ENCODE results near the gene KANSL2.
"Not testable (repeated sequence)": the region's sequence is repeated elsewhere in the genome, so short reads cannot be mapped to it uniquely, and the experiment has no call there.

Gene KANSL2, protein sequence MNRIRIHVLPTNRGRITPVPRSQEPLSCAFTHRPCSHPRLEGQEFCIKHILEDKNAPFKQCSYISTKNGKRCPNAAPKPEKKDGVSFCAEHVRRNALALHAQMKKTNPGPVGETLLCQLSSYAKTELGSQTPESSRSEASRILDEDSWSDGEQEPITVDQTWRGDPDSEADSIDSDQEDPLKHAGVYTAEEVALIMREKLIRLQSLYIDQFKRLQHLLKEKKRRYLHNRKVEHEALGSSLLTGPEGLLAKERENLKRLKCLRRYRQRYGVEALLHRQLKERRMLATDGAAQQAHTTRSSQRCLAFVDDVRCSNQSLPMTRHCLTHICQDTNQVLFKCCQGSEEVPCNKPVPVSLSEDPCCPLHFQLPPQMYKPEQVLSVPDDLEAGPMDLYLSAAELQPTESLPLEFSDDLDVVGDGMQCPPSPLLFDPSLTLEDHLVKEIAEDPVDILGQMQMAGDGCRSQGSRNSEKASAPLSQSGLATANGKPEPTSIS

DNA sequence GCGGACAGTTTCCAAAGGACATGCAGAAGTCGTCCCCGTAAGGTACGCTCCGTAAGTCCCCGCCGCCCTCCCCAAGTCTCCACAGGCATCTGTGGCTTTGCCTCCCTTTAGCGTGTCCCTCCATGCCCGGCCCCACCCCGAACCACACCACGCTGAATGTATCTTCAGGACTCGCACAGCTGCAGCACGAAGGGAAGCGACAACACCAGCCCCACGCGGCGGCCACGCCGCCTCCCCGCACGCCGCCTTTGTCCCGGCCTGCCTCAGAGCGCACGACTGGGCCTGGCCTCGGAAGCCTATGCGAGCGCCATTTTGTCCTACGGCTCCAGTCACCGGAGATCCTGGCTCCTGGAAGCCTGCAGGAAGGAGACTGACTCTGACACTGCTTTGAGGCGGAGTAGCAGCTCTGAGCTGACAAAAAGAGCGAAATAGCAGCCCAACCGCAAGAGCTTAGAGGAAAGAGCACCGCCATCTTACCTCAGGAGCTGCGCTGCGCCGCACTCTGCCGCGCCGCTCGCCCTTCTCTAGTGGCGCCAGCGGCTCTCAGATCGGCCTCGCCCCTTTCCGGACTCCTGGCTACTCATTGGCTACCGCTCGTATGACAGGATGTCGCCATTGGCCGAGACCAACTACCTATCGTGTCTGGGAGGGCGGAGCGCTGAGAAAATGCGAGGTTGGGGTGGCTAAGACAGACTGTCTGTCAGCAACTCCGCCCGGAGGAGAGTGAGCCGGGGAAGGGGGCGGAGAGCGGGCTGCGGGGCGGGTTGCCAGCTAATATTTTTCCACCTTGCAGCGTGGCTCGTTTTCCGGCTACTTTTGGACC lies at the start of gene KANSL2:
Gene KANSL2, minus strand, starts transcription at position 529 of the 823 bp plus-strand sequence. CDS start 606 bp downstream, outside the sequence.
- peak; percentile 94 for DNase-seq

DNA sequence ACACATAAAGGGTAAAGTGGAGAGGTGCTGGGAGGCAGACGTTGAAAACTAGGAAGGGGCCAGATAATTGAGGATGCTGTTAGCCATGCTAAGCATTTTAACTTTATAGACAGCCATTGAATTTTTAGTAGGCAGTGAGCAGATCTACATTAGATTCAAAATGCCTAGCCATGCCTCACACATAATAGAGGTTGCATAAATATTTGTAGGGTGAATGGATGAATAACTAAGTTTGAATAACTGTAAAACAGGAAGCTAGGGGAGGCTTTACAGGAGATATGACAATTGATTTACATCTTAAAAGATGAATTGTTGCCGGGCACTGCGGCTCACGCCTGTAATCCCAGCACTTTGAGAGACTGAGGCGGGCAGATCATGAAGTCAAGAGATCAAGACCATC lies 46.8 kb upstream of the KANSL2 start:
- DNase-seq, result no peak

DNA sequence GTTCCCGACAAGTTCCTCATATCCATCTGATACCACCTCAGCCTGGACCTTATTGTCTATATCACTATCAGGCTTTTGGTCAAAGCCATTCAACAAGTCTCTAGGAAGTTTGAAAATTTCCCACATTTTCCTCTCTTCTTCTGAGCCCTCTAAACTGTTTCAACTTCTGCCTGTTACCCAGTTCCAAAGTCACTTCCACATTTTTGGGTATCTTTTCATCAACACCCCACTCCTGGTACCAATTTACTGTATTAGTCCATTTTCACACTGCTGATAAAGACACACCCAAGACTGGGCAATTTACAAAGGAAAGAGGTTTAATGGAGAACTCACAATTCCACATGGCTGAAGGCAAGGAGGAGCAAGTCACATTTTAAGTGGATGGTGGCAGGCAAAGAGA lies 38.7 kb upstream of the KANSL2 start:
- not testable (repeated sequence) for DNase-seq

DNA sequence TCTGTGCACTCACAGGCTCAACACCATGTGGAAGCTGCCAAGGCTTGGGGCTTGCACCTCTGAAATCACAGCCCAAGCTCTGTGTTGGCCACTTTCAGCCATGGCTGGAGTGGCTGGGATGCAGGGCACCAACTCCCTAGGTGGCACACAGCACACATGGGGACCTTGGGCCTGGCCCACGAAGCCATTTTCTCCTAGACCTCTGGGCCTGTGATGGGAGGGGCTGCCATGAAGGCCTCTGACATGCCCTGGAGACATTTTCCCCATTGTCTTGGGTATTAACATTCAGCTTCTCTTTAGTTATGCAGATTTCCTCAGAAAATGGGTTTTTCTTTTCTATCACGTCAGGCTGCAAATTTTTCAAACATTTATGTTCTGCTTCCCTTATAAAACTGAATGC lies 38.1 kb upstream of the KANSL2 start:
- not testable (repeated sequence) for DNase-seq

DNA sequence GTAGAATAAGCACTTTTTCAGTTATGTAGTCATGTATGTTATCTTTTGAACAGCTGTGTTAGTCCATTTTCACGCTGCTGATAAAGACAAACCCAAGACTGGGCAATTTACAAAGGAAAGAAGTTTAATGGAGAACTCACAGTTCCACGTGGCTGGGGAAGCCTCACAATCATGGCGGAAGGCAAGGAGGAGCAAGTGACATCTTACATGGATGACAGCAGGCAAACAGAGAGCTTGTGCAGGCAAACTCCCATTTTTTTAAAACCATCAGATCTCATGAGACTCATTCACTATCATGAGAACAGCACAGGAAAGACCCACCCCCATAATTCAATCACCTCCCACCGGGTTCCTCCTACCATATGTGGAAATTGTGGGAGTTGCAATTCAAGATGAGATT lies 37.0 kb upstream of the KANSL2 start:
- DNase-seq, result not testable (repeated sequence)

DNA sequence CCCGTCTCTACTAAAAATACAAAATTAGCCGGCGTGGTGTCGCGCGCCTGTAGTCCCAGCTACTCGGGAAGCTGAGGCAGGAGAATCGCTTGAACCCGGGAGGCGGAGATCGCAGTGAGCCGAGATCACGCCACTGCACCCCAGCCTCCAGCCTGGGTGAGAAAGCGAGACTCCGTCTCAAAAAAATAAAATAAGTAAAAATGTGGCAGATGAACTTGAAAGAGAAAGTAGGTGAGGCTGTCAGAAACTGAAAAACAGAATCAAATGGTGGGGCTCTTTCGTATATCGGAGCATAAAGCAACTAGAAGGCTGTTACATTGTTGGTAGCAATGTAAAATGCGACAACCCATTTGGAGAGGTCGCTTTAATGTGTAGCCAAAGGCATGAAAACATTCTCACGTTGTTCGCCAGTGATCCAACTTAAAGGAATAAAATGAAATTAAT lies 35.2 kb upstream of the KANSL2 start:
- DNase-seq, result no peak

DNA sequence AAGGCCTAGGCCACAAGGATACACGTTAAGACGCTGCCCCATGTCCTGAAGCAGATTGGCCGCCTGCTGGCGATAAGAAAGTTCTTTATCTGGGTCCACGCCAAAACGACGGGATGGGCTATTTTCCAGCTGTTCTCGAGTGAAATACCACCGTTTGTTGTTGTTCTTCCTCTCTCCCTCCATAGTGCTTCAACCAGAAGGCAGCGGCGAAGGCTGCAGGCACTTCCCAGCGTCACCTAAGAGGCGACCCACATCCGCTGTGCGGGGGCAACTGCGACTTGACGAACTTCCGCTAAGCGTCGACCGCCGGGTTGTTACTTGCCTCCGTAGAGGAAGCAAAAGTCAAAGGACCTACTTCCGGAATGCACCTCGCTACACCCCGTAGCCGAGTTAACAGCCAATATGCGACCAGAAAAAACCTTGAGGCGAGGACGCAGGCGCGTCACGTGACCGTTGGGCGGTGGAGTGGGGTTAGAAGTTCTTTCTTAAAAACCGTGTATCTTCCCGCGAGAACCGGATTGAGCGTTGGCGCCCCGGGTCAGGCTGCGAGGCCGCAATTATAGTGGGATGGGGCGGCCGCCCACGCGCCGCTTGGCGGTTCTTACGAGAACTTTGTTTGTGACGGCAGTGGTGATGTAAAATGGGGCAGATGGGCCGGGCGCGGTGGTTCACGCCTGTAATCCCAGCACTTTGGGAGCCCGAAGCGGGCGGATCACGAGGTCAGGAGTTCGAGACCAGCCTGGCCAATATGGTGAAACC lies 34.6 kb upstream of the KANSL2 start, which contains the start of gene CCNT1:
Gene CCNT1, minus strand, starts transcription at position 215 of the 759 bp plus-strand sequence. Its CDS starts 32 bp downstream, at position 183.
- peak; percentile 98 for DNase-seq

DNA sequence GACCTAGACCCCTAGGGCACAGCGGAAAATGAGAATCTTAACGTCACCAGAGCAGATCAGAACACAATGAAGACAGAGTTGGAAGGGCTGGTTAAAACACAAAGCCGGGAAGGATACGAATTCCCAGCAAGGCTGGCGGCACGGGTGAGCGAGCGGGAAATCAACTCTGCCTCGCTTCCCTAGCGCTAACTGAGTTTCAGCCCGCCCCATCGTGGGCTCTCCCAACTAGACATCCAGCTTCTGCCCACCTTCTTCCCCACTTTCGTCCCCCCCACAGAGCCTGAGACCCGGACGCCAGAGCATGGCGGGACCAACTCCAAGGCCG lies 34.1 kb upstream of the KANSL2 start:
- no peak for DNase-seq

DNA sequence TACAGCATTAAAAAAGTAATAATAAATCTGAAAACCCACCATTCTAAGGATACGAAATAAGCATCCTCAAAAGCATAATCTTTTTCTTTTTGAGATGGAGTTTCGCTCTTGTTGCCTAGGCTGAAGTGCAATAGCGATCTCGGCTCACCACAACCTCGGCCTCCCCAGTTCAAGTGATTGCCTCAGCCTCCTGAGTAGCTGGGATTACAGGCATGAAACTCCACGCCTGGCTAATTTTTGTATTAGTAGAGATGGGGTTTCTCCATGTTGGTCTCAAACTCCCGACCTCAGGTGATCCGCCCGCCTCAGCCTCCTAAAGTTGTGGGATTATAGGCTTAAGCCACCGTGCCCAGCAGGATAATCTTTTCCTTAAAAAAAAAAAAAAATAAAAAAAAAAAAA lies 30.2 kb upstream of the KANSL2 start:
- no peak for DNase-seq

DNA sequence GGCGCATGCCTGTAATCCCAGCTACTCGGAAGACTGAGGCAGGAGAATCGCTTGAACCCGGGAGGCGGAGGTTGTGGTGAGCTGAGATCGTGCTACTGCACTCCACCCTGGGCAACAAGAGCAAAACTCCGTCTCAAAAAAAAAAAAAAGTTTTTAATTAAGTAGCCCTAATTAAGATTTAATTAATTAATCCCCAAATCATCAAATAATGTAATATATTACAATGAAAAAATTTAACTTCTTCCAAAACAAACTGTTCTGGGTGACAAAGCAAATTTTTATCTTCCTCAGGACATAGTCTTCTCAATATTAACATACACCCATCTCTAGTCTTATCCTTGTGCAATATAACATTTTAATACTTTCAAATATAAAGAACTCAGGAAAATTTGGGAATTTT lies 16.8 kb upstream of the KANSL2 start:
- not testable (repeated sequence) for DNase-seq

DNA sequence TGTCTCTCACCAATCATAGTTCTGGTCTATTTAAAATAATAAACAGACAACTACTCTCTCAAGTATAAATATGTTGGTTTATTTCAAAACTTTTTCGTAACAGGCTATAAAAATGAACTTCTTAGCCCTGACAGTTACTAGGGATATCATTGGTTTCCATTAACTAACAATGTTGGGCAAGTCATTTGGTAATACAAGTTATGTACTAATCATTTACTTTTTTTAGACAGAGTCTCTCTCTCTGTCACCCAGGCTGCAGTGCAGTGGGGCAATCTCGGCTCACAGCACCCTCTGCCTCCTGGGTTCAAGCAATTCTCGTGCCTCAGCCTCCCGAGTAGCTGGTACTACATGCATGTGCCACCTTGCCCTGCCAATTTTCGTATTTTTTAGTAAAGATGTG lies 14.6 kb upstream of the KANSL2 start:
- no peak for DNase-seq

DNA sequence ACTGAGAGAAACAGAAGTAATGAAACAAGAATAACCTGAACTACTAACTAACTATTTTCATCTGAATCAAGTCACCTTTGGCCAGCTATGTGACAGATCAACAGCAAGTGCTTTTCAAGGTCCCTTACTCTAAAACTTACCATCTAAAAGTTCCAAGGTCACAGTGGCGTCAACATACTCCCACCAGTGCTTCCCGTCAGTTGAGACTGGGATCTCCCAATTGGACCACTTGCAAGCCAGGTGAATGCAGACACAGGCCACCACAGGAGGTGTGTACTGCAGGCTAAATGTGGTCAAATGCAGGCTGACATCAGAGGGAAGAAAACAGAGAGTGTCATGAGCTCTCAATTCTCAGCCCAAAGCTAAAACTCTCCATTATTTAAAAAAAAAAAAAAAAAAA lies 13.8 kb upstream of the KANSL2 start:
- no peak for DNase-seq

DNA sequence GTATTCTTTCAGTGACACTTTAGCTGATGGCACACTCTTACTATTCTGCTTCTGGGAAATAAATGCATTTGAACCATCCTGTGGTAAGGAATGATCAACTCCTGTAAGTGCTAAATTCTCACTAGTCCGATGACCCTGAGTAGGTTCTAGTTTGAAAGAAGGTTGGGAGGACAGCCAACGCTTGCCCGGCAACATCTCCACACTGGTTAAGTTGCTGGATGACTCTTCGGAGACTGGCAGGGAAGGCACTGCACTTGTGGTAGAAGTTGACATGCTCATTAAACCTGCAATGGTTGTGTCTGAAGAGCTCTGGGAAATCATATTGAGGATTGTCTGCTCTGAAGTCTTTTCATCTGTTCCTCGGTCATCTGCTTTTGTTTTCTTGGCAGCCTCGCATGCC lies 12.0 kb upstream of the KANSL2 start:
- DNase-seq, result no peak

DNA sequence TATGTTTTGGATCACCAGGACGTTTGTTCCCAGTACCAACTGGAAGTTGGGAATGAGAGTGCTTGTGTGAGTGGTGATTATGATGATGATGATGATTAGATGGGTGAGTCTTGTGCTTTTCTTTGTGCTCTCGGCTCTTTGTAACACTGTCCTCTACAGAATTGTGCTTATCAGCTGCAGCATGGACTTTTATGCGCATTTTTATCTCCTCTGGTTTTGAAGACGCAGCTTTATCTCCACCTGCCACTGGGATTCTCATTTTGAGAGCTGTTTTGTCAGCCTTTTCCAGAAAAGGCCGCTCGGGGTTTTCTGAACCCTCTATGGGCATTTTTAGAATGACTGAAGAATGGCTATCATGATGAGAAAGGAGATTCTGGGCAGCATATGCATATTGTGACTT lies 11.5 kb upstream of the KANSL2 start:
- no peak for DNase-seq

DNA sequence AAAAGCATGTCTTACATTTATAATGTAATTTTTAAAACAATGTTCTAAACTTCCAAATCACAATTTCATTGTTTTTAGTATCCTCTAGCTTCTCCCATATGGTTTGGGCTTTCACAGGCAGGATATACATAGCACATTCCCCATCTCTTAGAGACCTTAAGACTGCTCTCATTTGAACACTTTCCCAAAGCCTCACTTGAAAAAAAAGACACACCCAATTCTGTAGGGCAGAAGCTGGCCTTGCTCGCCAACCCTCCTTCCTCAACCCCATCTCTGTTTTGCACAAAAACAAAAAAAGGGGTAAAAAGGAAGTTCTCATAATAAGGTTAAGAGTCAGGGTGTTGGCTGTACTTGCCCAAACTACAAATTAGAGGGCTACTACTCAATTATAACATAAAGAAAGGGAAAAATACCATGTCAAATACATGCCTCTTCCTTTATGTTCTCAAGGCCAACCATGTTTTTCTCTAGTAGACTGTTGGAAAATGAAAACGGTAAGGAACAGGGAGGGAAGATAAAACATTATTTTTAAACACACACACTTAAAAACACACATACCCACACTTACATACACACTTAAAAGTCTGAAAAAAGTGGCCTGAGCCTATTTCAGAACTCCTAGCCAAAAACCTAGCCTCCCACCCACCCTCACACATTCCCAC lies 9.9 kb upstream of the KANSL2 start:
- no peak for DNase-seq

DNA sequence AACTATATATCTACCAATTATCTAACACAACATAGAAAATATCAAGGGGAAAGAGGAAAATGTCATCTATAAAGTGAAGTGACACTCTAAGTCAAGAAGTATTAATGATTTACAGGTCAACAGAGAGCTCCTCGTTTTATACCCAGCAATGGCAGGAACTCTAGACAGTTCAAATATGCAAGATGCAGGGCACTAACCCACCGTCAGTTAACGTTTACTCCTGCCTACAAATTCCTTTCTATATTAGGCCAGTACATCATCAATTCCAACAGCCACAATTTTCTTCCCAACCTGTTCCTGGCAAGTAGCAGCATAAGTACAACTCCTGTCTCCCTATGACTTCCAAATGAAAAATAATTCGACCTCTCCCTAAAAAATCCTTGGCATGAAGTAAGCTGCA lies 9.0 kb upstream of the KANSL2 start:
- no peak for DNase-seq

DNA sequence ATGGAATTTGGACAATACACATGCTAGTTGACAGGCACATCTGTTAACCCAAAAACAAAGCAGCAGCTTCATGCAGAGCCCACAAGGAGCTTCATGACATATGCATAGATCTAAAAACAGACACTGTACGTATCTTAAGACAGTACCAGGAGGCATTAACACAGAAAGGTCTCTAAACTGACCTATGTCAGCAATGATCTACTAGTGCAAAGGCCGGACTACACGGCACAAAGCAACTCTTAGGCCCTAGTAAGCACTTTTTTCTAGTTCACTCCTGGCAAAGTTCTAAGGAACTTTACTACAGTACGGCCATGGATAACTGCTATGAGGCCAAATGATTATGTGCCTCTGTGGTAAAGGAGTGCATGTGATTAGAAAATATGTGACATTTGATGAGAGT lies 8.4 kb upstream of the KANSL2 start:
- DNase-seq, result no peak

DNA sequence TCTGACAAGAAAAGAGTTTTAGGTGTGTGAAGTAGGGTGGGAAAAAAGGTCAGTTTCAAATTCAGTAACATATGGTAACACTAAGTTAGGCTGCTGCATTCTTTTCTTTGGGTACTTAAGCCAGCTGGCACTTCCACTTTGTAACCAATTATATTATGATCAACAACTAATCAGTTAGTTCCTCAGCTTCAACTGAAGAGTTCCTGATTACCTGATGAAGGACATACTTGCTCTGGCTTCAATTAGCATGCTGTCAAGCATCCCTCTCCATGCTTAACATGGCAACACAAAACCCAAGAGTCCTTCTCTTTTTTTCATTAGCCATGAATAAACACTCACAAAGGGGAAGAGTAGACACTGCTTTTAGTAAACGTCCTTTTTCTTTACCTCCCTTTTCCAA lies 6.8 kb upstream of the KANSL2 start:
- DNase-seq, result no peak

DNA sequence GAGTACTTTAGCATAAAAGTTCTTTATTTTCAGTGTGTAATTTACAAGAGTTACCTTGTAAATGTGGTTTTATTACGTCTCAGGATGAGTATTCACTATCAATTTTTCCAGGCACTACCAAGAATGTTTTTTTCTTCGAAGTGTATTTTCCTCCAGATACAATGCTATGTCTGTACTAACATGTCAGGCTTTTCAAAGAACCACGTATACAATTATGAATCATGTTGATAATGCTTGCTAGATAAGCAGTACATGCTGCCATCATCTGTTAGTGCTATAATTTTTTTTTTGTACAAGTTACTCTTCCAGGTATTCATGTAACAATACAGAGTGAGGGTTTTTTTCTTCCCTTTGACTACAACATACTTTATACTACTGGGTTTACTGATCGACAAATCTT lies 5.6 kb upstream of the KANSL2 start:
- no peak for DNase-seq

DNA sequence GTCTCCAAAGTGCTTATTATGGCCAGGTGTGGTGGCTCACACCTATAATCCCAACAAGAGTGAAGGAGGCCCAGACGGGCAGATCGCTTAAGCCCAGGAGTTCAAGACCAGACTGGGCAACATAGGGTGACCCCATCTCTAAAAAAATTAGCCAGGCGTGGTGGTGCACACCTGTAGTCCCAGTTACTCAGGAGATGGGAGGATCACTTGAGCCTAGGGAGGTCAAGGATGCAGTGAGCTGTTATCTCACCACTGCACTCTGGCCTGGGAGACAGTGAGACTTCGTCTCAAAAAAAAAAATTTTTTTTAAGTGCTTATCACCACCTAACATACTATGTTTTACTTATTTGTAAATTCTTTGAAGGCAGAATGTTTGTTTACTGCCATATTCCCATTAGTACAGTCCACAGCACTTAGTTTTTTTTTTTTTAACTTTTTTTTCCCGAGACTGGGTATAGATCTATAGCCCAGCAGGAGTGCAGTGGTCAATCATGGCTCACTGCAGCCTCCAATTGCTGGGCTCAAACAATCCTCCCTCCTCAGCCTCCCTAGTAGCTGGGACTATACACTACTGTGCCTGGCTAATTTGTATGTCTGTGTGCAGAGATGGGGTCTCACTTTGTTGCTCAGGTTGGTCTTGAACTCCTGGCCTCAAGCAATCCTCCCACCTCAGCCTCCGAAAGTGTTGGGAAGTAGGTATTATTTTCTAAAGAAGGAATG lies 4.7 kb upstream of the KANSL2 start:
- no peak for DNase-seq

DNA sequence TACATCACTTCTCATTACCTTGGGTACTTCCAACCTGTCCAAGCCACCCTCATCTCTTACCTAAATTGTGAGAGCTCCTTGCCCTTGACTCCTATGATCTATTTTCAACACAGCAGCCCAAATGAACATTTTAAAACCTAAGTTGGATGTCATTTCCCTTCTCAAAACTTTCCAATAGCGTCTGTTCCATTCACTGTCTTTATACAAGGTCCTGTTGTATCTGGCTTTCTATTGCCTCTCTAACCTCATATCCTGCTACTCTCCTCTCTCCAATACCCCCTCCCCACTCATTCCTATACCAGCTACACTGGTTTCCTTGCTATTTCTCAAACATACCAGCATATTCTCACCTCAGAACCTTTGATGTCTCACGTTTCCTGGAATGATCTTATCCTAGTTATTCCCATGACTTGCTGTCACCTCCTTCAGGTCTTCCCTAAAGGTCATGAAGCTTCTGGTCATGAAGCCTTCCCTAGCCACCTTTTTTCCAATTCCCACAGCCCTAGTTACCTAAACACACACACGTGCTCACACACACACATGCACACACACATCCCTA lies 4.1 kb upstream of the KANSL2 start:
- no peak for DNase-seq

DNA sequence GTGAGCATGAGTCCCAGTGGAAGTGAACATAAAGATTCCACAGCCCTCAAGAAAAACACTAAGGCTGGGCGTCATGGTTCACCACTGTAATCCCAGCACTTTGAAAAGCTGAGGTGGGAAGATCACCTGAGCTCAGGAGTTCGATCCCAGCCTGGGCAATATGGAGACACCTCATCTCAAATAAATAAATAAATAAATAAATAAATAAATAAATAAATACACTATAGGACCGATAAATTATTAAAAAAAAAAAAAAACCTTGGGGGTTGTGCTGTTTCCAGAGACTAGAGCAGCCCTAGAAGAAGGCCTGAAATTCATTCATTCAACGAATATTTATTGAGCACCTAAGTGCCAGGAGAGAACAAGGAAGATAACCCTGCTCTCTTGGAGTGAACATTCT lies 1.5 kb upstream of the KANSL2 start:
- DNase-seq, result no peak
